A673 (cell line): ENCODE data around the gene SLIT3. TPM values are rescaled to one million over a fixed set of nuclear protein-coding genes. Genes with fewer than 3 reads are reported as not detected.
A peak's percentile ranks its signal among the peaks of the same experiment; 100 is the strongest.

Source experiments
- BruUV-seq: library from RNA; stranded (reverse); fragments of 400-500 nt; replicated peaks from 2 replicates; lab custom pipeline; 2021; lab: Mats Ljungman, UMichigan
- CTCF ChIA-PET: fragments of 300-600 bp; sonication (Branson Sonifier 250); formaldehyde crosslinking; loops from one replicate; lab custom pipeline; 2022; ENCODE audit warnings: antibody characterized with exemption; lab: Charles Lee
- POLR2A ChIA-PET: fragments of 300-600 bp; sonication (Branson Sonifier 250); formaldehyde crosslinking; loops from one replicate; lab custom pipeline; 2022; ENCODE audit warnings: antibody characterized with exemption; ENCODE audit not compliant: low non-redundant PET; lab: Charles Lee
- DNase-seq: peaks from one replicate; pipeline ENCODE4 v3.0.0-alpha.2; 2015; ENCODE audit warnings: low spot score
- H3K27ac ChIP-seq: fragments of 200-600 bp; sonication (generic); 2 replicates; pipeline ENCODE4 v1.5.1; 2016; ENCODE audit warnings: mixed run types, low read depth, mild to moderate bottlenecking, mixed read lengths, antibody characterized with exemption, low read length; ENCODE audit not compliant: poor library complexity, severe bottlenecking
- H3K27me3 ChIP-seq: fragments of 200-600 bp; sonication (generic); replicated peaks from 2 replicates; pipeline ENCODE4 v1.6.1; 2017; ENCODE audit warnings: mixed run types, low read depth, mild to moderate bottlenecking, mixed read lengths, antibody characterized with exemption, low read length; ENCODE audit not compliant: insufficient read depth, poor library complexity
- H3K36me3 ChIP-seq: fragments of 200-600 bp; sonication (generic); 2 replicates; pipeline ENCODE4 v1.6.1; 2016; ENCODE audit warnings: mixed run types, mild to moderate bottlenecking, mixed read lengths, antibody characterized with exemption, low read length; ENCODE audit not compliant: insufficient read depth, poor library complexity, severe bottlenecking
- H3K4me1 ChIP-seq: fragments of 200-600 bp; sonication (generic); 2 replicates; pipeline ENCODE4 v1.6.1; 2017; ENCODE audit warnings: mixed run types, mild to moderate bottlenecking, mixed read lengths, antibody characterized with exemption, low read length; ENCODE audit not compliant: insufficient read depth, poor library complexity, severe bottlenecking
- H3K4me3 ChIP-seq: fragments of 200-600 bp; sonication (generic); 2 replicates; pipeline ENCODE4 v1.5.1; 2016; ENCODE audit warnings: low read depth, mixed run types, mild to moderate bottlenecking, mixed read lengths, low read length; ENCODE audit not compliant: poor library complexity, severe bottlenecking
- H3K9me3 ChIP-seq: fragments of 200-600 bp; sonication (generic); 2 replicates; pipeline ENCODE4 v1.6.1; 2016; ENCODE audit warnings: mixed run types, low read depth, mild to moderate bottlenecking, mixed read lengths, antibody characterized with exemption, low read length; ENCODE audit not compliant: poor library complexity, severe bottlenecking
- CTCF ChIP-seq: fragments of 300-800, 200-600 bp; sonication (generic); conservative IDR thresholded peaks from 2 replicates; pipeline ENCODE4 v1.5.1; 2017; ENCODE audit warnings: low read depth, mild to moderate bottlenecking, antibody characterized with exemption, low read length, moderate library complexity, mixed read lengths
- EZH2 ChIP-seq: fragments of 200-600 bp; sonication (generic); IDR thresholded peaks from 2 replicates; pipeline ENCODE4 v1.6.1; 2017; ENCODE audit warnings: borderline replicate concordance, low read depth, mild to moderate bottlenecking, mixed read lengths, antibody characterized with exemption, low read length; ENCODE audit not compliant: poor library complexity, severe bottlenecking
- intact Hi-C: fragments of 100-400 bp; cut with micrococcal nuclease; formaldehyde crosslinking; loops from one replicate; pipeline ENCODE4 v1.10.0; 2022; ENCODE audit not compliant: unreplicated experiment
- total RNA-seq: library from RNA; stranded (reverse); gene quantifications from 2 replicates; pipeline ENCODE4 v1.2.3, GENCODE V29; 2021

Gene SLIT3
- total RNA-seq, 1 experiment from 2014 or later, result not detected

DNA sequence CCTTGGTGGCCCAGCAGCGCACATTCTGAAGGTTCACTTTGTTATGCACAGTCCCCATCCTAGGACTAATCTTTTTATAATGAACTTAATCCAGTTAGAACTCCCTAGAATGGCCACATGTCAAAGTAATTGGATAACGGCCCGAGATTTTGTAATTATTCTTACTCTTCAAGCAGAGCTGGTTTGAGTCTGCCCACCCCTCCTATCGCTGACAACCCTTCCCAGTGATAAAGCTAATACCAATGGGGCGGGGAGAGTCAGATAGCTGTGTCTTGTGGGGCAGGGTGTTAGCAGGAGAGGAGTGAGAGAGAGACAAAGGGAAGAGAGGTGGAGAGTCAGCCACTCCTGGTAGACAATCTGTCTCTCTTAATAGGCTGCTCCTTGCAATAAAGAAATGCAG, 356.9 kb downstream of the SLIT3 start:
- Histone ChIP-seq H3K4me1 (no peaks in the 10 kb centered on the region), H3K27ac (no peak overlapping the region), H3K4me3 (no peak overlapping the region), H3K27me3 (peaks cover 45% of the 10 kb centered on the region), H3K36me3 (no peaks in the 10 kb centered on the region), H3K9me3 (no peaks in the 10 kb centered on the region)
- TF ChIP-seq EZH2 (no peak), CTCF (no peak)
- ChIA-PET CTCF (interaction anchor here (0.6 kb wide), 1 partner anchor 1251 kb away, joined by 3 read pairs; no protein-coding TSS in a partner anchor), POLR2A (no interaction called here)
- DNase-seq, result peak; percentile 56
- intact Hi-C loops, result no loop called here
- no TSS peak for BruUV-seq

DNA sequence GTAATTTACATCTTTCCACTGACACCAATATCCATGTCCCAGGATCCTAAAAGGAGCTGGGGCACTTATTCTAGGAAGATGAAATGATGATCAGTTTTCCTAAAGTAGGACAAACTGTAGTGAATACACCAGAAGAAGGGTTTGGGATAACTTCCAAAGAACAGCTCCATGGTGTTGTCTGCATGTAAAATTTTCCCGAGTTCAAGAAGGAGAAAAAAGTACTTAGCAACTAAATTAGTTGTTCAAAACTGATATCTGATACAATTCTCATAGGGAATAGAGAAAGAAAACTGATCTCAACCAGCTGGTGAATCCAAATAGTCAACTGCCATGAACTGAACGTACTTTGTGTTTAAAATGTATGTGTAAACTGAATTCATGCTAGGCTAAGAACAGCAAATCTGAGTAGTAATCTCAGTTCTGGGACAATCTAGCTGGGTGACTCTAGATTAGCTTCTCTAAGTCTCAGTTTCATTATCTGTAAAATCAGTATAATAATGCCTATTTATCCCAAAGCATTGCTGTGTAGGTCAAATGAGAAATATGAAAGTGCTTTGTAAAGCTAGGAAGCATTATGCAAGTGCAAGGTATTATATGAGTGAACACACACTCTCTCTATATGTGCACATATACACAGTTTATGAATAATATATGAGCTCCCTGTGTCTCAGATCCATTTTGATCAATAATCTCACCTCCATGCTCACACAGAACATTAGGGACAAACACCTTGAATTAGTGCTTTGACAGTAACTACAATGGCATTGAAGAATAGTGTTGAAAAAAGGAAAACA, 357.7 kb downstream of the SLIT3 start:
- intact Hi-C loops, result no loop called here
- CTCF ChIA-PET, result no interaction called here
- no peak for DNase-seq
- Histone ChIP-seq H3K9me3 (no peaks in the 10 kb centered on the region), H3K4me3 (no peak overlapping the region), H3K4me1 (no peaks in the 10 kb centered on the region), H3K27ac (no peak overlapping the region), H3K27me3 (peaks cover 48% of the 10 kb centered on the region), H3K36me3 (no peaks in the 10 kb centered on the region)
- no TSS peak for BruUV-seq
- POLR2A ChIA-PET, result no interaction called here
- TF ChIP-seq EZH2, result no peak

GRCh38 chr5:168941901-168942300, 359.0 kb downstream of the SLIT3 start:
- no peak for DNase-seq
- BruUV-seq, result no TSS peak
- POLR2A ChIA-PET, result no interaction called here

More at GRCh38 chr5:168941901-168942300, 359.0 kb downstream of the SLIT3 start:
- Histone ChIP-seq H3K9me3 (no peaks in the 10 kb centered on the region), H3K27me3 (peaks cover 54% of the 10 kb centered on the region), H3K4me1 (no peaks in the 10 kb centered on the region), H3K27ac (no peak overlapping the region), H3K4me3 (no peak overlapping the region), H3K36me3 (no peaks in the 10 kb centered on the region)
- intact Hi-C loops, result no loop called here
- no peak for TF ChIP-seq EZH2
- no peak for TF ChIP-seq CTCF
- CTCF ChIA-PET, result no interaction called here
